HEK293 (cell line): ENCODE measurements around the gene RIMBP3C.
"Not testable (repeated sequence)": the region's sequence is repeated elsewhere in the genome, so short reads cannot be mapped to it uniquely, and the experiment has no call there.

Source experiments
- YY1 ChIP-seq: fragments of 450-650 bp; formaldehyde crosslinking; IDR thresholded peaks from 2 replicates; pipeline ENCODE4 v1.5.1; 2018; ENCODE audit warnings: missing biosample characterization, missing genetic modification characterization
- ZNF670 ChIP-seq: fragments of 450-650 bp; formaldehyde crosslinking; IDR thresholded peaks from 2 replicates; pipeline ENCODE4 v1.5.1; 2016; ENCODE audit warnings: missing biosample characterization, missing genetic modification characterization, low read depth
- TF ChIP-seq, protein P1 (sequence below): fragments of 450-650 bp; formaldehyde crosslinking; IDR thresholded peaks from 2 replicates; pipeline ENCODE4 v1.5.1; 2016; ENCODE audit warnings: missing biosample characterization, missing genetic modification characterization
- TF ChIP-seq, protein P2 (sequence below): fragments of 450-650 bp; formaldehyde crosslinking; IDR thresholded peaks from 2 replicates; pipeline ENCODE4 v1.5.1; 2016; ENCODE audit warnings: missing biosample characterization, missing genetic modification characterization

DNA sequence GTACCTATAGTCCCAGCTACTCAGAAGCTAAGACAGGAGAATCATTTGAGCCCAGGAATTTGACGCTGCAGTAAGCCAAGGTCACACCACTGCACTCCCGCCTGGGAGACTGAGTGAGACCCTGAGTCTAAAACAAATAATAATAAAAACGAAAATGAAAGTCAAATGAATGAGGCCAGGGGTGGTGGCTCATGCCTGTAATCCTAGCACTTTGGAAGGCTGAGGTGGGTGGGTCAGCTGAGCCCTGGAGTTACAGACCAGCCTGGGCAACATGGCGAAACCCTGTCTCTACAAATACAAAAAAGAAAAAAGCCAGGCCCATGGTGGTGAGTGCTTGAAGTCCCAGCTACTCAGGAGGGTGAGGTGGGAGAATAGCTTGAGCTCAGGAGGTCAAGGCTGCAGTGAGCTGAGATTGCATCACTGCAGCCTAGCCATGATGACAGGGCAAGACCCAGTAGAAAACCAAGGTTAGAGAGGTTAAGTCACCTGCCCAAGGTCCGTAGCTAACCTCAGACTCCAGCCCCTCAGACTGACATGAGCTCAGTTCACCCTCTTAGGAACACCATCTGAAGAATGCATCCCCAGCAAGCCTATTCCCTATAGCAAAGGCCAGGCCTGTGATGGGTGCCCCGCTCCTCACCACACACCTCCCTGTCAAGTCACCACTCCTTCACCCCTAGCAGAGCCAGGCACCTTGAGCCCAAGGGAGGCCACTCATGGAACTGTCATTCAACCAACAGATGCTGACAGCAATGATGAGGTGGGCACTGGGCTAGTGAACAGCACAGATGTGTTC lies 24.4 kb downstream of the RIMBP3C start:
- not testable (repeated sequence) for TF ChIP-seq ZNF670, YY1
- TF ChIP-seq, protein P1, sequence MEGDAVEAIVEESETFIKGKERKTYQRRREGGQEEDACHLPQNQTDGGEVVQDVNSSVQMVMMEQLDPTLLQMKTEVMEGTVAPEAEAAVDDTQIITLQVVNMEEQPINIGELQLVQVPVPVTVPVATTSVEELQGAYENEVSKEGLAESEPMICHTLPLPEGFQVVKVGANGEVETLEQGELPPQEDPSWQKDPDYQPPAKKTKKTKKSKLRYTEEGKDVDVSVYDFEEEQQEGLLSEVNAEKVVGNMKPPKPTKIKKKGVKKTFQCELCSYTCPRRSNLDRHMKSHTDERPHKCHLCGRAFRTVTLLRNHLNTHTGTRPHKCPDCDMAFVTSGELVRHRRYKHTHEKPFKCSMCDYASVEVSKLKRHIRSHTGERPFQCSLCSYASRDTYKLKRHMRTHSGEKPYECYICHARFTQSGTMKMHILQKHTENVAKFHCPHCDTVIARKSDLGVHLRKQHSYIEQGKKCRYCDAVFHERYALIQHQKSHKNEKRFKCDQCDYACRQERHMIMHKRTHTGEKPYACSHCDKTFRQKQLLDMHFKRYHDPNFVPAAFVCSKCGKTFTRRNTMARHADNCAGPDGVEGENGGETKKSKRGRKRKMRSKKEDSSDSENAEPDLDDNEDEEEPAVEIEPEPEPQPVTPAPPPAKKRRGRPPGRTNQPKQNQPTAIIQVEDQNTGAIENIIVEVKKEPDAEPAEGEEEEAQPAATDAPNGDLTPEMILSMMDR (tag by site-specific recombination), result not testable (repeated sequence)
- TF ChIP-seq, protein P2, sequence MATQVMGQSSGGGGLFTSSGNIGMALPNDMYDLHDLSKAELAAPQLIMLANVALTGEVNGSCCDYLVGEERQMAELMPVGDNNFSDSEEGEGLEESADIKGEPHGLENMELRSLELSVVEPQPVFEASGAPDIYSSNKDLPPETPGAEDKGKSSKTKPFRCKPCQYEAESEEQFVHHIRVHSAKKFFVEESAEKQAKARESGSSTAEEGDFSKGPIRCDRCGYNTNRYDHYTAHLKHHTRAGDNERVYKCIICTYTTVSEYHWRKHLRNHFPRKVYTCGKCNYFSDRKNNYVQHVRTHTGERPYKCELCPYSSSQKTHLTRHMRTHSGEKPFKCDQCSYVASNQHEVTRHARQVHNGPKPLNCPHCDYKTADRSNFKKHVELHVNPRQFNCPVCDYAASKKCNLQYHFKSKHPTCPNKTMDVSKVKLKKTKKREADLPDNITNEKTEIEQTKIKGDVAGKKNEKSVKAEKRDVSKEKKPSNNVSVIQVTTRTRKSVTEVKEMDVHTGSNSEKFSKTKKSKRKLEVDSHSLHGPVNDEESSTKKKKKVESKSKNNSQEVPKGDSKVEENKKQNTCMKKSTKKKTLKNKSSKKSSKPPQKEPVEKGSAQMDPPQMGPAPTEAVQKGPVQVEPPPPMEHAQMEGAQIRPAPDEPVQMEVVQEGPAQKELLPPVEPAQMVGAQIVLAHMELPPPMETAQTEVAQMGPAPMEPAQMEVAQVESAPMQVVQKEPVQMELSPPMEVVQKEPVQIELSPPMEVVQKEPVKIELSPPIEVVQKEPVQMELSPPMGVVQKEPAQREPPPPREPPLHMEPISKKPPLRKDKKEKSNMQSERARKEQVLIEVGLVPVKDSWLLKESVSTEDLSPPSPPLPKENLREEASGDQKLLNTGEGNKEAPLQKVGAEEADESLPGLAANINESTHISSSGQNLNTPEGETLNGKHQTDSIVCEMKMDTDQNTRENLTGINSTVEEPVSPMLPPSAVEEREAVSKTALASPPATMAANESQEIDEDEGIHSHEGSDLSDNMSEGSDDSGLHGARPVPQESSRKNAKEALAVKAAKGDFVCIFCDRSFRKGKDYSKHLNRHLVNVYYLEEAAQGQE (tag by site-specific recombination), result not testable (repeated sequence)
